Neural progenitor cell (in vitro differentiated cells): ENCODE data around the gene ETV6.

ENCODE experiments used
- EZH2 ChIP-seq: fragments of 200-600 bp; sonication (generic); IDR thresholded peaks from 2 replicates; pipeline ENCODE4 v1.6.1; 2017; ENCODE audit warnings: antibody characterized with exemption, mild to moderate bottlenecking, moderate library complexity
- TF ChIP-seq, protein P1 (sequence below): fragments of 200-600 bp; sonication (generic); IDR thresholded peaks from 2 replicates; pipeline ENCODE4 v1.5.1; 2017; ENCODE audit warnings: antibody characterized with exemption, mild to moderate bottlenecking

DNA sequence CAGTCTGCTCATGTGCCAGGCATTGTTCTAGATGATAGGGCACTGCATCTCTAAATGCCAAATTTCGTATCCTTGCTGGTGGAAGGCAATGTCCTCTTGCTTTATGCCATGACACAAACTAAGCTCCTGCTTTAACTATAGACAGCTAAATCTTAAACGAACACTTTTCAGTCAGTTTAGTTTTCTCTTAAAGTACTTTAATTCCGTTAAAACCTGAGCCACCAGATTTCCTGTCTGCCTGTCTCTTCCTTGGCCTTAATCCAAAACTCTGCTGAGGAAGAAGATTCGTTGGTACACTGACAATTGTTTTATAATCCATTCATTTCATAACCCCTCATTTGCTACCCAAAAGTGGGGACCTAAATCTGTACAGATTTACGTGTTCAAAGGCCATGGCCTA, 226.8 kb downstream of the ETV6 start:
- TF ChIP-seq, protein P1, sequence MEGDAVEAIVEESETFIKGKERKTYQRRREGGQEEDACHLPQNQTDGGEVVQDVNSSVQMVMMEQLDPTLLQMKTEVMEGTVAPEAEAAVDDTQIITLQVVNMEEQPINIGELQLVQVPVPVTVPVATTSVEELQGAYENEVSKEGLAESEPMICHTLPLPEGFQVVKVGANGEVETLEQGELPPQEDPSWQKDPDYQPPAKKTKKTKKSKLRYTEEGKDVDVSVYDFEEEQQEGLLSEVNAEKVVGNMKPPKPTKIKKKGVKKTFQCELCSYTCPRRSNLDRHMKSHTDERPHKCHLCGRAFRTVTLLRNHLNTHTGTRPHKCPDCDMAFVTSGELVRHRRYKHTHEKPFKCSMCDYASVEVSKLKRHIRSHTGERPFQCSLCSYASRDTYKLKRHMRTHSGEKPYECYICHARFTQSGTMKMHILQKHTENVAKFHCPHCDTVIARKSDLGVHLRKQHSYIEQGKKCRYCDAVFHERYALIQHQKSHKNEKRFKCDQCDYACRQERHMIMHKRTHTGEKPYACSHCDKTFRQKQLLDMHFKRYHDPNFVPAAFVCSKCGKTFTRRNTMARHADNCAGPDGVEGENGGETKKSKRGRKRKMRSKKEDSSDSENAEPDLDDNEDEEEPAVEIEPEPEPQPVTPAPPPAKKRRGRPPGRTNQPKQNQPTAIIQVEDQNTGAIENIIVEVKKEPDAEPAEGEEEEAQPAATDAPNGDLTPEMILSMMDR = no peak
- TF ChIP-seq EZH2 = no peak
